Lung (tissue), 12 donors: ENCODE measurements around the gene TBX6. TPM values are rescaled to one million over a fixed set of nuclear protein-coding genes. Genes with fewer than 3 reads are reported as not detected.

Experiments used
- ATAC-seq: fragments of 200-7000 bp; cut with Tn5 transposase; one replicate; pipeline ENCODE4 v1.9.1; 2020; ENCODE audit warnings: moderate number of reproducible peaks; ENCODE audit not compliant: insufficient read depth, low FRiP score
- DNase-seq, 3 donors: peaks; one replicate each; pipeline ENCODE4 v3.0.0-alpha.2; 2013 to 2017
- H3K27ac ChIP-seq, 2 donors: one replicate each; pipeline ENCODE4 v1.5.1; 2013; ENCODE audit warnings: mild to moderate bottlenecking in 2 of 2, moderate library complexity in 2 of 2, control low read depth in 1 of 2, inconsistent platforms in 1 of 2, low read depth in 1 of 2, low read length in 1 of 2
- H3K27me3 ChIP-seq, 3 donors: one replicate each; pipeline ENCODE4 v1.5.1; 2013; ENCODE audit warnings: low read length in 2 of 3; ENCODE audit not compliant: control insufficient read depth in 3 of 3, insufficient read depth in 3 of 3
- H3K36me3 ChIP-seq, 4 donors: one replicate each; pipeline ENCODE4 v1.5.1; 2013; ENCODE audit warnings: low read length in 4 of 4, mild to moderate bottlenecking in 1 of 4, moderate library complexity in 1 of 4; ENCODE audit not compliant: control insufficient read depth in 4 of 4, insufficient read depth in 4 of 4
- H3K4me1 ChIP-seq, 5 donors: one replicate each; pipeline ENCODE4 v1.5.1; 2013; ENCODE audit warnings: low read length in 5 of 5, mild to moderate bottlenecking in 2 of 5, moderate library complexity in 1 of 5; ENCODE audit not compliant: control insufficient read depth in 5 of 5, insufficient read depth in 5 of 5
- H3K4me3 ChIP-seq: one replicate; pipeline ENCODE4 v1.5.1; 2013; ENCODE audit warnings: mild to moderate bottlenecking, control low read depth, moderate library complexity
- H3K9ac ChIP-seq, 2 donors: one replicate each; pipeline ENCODE4 v1.5.1; 2013; ENCODE audit warnings: low read length in 2 of 2, control low read depth in 1 of 2; ENCODE audit not compliant: insufficient read depth in 1 of 2
- H3K9me3 ChIP-seq, 4 donors: one replicate each; pipeline ENCODE4 v1.5.1; 2013; ENCODE audit warnings: low read length in 3 of 4, mild to moderate bottlenecking in 1 of 4, moderate library complexity in 1 of 4; ENCODE audit not compliant: control insufficient read depth in 4 of 4, insufficient read depth in 3 of 4
- CTCF ChIP-seq: IDR thresholded peaks from 2 replicates; pipeline ENCODE4 v1.5.1; 2012; ENCODE audit warnings: mild to moderate bottlenecking; ENCODE audit errors: control extremely low read depth, extremely low read depth
- whole genome bisulfite sequencing, 2 donors: extraction: QIAGEN DNeasy Blood & Tissue Kit; methylation state at CpG; one replicate each; pipeline ENCODE4 v1.1.7; 2013; 5-methylcytosine and 5-hydroxymethylcytosine counted together
- polyA plus RNA-seq, 2 donors: library from polyadenylated mRNA; stranded (reverse); fragments of 200-250 nt; gene quantifications; one replicate each; pipeline ENCODE4 v1.2.1, GENCODE V29; 2013
- total RNA-seq, 2 donors: library from RNA; depleted of rRNA in 1 of 2; stranded (reverse); fragments of >200 nt in 1 of 2; gene quantifications; one replicate each; pipeline ENCODE4 v1.2.1, GENCODE V29; 2014 to 2021
- donor health status: control.
- donor health status: control.
- donor health status: Bipolar disorder and iron deficiency.
- donor health status: healthy.
- donor health status: DM: yes; HTN: yes; CAD: no.

Gene TBX6
- total and polyA plus RNA-seq, 4 donors = 0.60 to 1.7 (median 1.3) TPM

GRCh38 chr16:30083216-30084055 is 8.3 kb downstream of the TBX6 start:
- Histone ChIP-seq H3K27me3 (no peaks in the 10 kb centered on the region), H3K4me3 (no peak overlapping the region), H3K4me1 (no peaks in the 10 kb centered on the region), H3K9ac (no peak overlapping the region), H3K36me3 (peaks cover 21 to 63% (median 38%) of the 10 kb centered on the region in 4 donors), H3K9me3 (no peaks in the 10 kb centered on the region), H3K27ac (no peak overlapping the region)
- ATAC-seq = no peak
- WGBS, 2 donors = 94 to 95% methylated on average over 24 of the region's 24 CpGs
- TF ChIP-seq CTCF = no peak
- no peak for DNase-seq

- H3K4me1 ChIP-seq = peaks cover 0 to 2% (median 0%) of the 10 kb centered on the region in 5 donors
- 86 to 89% methylated on average over 20 of the region's 20 CpGs for WGBS, 2 donors
- no peak overlapping the region for H3K4me3 ChIP-seq
- TF ChIP-seq CTCF = no peak
- ATAC-seq = no peak
- no peak overlapping the region for H3K27ac ChIP-seq
- no peak overlapping the region for H3K9ac ChIP-seq
- H3K9me3 ChIP-seq = no peaks in the 10 kb centered on the region
- H3K36me3 ChIP-seq = peaks cover 21 to 67% (median 39%) of the 10 kb centered on the region in 4 donors
- H3K27me3 ChIP-seq = no peaks in the 10 kb centered on the region
- no peak for DNase-seq
These were observed 9.1 kb downstream of the TBX6 start for GRCh38 chr16:30082545-30083090.

GRCh38 chr16:30079480-30079879 is 12.2 kb downstream of the TBX6 start:
- ATAC-seq = no peak
- WGBS, 2 donors = 92 to 96% methylated on average over 7 of the region's 7 CpGs
- TF ChIP-seq CTCF = no peak
- no peaks in the 10 kb centered on the region for H3K27me3 ChIP-seq
- H3K27ac ChIP-seq = no peak overlapping the region
- DNase-seq = no peak
- no peak overlapping the region for H3K9ac ChIP-seq
- H3K4me3 ChIP-seq = no peak overlapping the region
- H3K9me3 ChIP-seq = no peaks in the 10 kb centered on the region
- peaks cover 4 to 20% (median 8%) of the 10 kb centered on the region in 5 donors for H3K4me1 ChIP-seq
- peaks cover 17 to 52% (median 42%) of the 10 kb centered on the region in 4 donors for H3K36me3 ChIP-seq
